T follicular helper cell (primary cell): ENCODE data around the gene DNAJB6.

ENCODE experiments used
- DNase-seq: peaks from one replicate; pipeline ENCODE4 v3.0.0-alpha.2; 2020; ENCODE audit warnings: low read depth

Gene DNAJB6

DNA sequence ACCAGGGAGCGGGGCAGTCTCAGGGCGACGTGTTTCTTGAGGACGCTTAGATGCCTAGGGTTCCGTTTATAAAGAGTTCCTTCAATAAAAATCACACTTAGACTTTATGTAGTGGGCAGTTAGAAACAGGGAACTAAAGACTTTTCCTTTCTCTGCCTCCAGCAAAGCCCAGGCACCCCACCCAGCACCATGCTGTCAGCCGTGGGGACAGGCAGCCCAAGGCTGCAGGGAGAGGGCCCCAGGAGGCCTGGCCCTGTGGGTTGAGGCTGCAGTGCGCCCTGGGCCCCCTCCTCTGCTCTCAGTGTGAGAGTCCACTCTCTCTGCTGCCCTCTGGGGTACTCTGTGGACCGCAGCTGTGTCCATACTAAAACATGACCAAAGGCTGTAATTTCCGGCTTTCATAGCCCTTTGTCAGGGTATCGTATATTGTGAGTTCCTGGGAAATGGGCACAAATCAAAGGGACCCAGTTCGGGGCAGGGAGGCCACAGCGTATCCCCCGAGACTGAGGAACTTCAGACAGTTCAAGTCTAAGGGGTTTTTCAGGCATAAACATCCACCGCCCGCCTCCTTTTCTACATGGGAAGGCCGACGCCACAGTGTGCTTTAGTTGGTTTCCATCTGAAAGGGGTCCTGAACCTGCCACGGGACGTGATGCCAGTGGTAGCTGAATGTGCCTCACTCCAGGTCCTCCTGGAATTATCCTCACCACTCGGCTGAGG is 59.7 kb downstream of the DNAJB6 start:
- no peak for DNase-seq

GRCh38 chr7:157397036-157397720 is 60.4 kb downstream of the DNAJB6 start:
- DNase-seq, result no peak

- DNase-seq, result no peak
Measured at GRCh38 chr7:157397731-157398691, 61.2 kb downstream of the DNAJB6 start.

- DNase-seq, result no peak
Measured at GRCh38 chr7:157399086-157399687, 62.4 kb downstream of the DNAJB6 start.

- no peak for DNase-seq
Measured at GRCh38 chr7:157400171-157400860, 63.5 kb downstream of the DNAJB6 start.

DNA sequence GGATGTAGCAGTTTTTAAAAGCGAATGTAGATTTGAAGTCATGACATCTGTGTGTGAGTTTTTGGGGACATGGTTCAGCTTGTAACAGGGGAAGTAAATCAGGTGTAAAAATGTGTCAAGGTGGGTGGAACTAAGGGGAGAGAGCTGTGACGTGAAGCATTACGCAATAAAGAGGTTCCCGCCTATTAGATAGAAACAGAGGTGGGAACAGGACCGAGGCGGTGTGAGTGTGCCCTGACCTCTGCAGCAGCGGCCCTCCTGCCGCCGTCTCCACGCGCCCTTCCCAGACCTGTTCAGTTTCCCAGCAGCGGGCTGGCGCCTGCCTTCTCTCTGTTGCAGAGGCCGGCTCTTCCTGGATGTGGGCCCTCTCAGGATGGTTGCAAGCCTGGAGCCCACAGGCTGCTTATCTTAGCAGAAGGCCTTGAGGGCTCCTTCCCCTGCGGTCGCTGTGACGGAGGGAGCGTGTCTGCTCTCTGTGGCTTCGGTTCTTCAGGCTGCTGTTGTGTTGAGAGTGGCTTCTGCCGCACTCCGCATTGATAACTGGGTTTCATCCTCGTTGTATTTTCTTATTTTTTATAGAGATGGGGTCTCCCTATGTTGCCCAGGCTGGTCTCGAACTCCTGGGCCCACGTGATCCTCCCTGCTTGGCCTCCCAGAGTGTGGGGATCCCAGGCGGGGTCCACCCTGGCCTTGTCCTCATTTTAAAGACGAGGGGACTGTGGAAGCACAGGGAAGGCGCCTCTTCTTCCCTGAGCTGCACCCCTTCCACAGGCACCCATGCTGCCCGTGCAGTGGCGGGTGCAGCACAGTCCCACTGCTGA is 65.0 kb downstream of the DNAJB6 start:
- DNase-seq, result no peak

DNA sequence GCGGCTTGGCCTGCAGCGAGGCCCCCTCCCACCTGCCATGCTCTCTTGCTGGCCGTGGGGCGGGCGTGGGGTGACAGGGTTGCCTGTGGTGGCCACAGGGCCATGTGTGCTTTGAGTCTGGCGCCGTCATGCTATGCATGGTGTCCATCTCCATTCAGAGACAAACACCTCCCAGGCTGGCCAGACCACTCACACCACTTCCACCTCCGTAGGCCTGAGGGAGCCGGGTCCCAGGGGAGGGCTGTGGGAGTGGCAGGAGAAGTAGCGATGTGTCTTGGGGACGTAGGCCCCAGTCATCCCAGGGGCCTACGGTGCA is 65.5 kb downstream of the DNAJB6 start:
- DNase-seq, result no peak

DNA sequence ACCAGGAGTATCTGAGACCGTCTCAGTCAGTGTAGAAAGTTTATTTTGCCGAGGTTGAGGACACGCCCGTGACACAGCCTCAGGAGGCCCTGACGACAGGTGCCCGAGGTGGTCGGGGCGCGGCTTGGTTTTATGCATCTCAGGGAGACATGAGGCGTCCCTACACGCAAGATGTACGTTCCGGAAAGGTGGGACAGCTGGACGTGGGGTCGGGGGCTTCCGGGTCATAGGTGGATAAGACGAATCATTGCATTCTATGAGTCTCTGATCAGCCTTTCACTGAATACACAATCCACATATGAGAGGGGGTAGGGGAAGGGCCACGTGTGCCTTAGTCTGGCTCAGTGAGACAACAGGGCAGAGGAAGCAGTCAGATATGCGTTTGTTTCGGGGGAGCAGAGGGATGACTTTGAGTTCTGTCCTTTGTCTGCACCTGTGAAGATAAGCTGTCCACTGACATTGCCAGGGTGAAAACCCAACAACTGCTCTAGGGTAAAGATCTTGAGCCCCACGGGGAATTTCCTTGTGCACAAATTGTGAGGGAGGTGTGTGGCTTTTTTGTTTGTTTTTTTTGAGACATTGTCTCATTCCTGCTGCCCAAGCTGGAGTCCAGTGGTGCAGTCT is 66.2 kb downstream of the DNAJB6 start:
- no peak for DNase-seq

- no peak for DNase-seq
Measured at GRCh38 chr7:157403646-157404401, 67.0 kb downstream of the DNAJB6 start.

DNA sequence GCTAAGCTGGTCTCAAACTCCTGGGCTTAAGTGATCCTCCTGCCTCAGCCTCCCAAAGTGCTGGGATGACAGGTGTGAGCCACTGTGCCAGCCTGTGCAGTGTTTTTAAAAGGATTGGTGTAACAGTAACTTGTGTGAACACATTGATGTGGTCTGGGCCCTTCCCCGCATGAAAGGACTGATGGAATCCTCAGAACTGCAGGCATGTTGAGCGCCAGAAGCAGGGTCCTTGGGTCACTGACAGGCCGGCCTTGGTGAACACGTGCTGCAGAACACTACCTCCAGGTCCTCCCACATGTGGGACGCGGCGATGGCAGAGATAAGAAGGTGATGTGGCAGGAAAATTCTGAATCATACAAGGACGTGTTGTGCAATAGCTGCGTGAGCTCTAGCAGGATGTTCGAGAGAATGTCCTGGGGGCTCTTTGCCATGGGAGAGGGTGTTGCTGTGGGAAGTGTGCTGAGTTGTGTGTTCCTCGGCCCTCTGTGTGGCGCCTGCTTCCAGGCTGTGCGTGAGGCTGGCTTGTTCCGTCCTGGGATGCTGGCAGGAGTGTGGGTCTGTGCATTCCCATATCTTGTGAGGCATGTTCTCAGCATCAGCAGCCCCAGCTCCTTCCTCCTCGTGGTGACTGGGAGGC is 68.2 kb downstream of the DNAJB6 start:
- DNase-seq, result no peak

DNA sequence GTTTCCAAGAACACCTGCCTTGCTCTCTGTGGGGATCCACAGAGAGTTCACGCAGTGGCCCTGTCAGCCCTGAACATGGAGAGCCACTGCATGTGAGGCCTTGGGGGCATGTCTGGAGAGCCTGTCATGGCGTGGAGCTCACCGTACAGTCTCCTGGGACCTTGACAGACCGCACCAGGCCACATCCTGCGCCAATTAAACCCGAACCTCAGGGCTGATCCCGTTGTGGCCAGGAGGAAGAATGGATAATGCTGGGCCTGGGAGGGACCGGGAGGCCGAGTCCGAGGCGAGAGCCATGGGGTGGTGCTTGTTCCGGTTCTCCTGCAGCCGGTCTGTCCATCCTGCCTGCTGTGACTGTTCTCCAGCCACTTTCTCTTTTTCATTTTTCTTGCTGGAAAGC is 68.7 kb downstream of the DNAJB6 start:
- no peak for DNase-seq

DNA sequence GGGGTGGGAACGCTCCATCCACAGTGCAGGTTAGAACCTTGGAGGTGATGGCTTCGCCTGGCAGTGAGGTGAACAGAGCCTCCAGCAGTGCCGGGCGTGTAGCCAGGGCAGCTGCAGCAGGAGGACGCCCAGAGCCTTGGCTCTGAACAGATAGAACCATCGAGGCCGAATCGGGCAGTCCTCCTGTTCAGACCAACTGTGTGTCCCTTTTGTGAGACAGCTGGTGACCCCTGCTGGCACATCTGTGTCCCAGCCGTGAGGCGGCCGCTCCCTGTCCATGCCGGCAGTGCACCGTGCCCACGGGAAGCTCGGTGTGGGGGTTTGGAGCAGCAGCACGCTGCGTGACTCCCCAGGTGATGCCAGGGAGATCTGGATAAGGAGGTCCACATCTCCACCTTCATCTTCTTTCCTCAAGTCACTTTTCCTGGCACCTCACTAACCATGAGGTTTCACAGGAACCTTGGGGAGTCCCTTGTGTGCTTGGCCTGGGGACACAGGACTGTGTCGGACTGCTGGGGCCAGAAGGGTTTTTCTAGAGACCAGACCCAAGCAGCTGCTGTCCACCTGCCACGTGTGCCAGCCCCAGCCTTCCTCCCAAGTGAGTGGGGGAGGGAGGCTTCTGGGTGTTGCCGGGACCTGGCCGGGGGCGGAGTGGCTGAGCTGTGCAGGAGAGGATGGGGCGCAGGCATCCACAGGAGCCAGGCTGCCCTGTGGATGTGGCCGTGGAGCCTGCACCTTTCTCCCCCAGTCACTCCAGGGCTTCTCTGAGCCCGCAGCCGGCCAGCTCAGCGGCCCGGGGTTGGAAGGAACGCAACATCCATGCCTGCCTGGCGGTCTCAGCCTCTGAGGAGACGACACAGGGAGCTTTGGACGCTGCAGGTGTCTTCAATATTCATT is 69.4 kb downstream of the DNAJB6 start:
- DNase-seq, result no peak

DNA sequence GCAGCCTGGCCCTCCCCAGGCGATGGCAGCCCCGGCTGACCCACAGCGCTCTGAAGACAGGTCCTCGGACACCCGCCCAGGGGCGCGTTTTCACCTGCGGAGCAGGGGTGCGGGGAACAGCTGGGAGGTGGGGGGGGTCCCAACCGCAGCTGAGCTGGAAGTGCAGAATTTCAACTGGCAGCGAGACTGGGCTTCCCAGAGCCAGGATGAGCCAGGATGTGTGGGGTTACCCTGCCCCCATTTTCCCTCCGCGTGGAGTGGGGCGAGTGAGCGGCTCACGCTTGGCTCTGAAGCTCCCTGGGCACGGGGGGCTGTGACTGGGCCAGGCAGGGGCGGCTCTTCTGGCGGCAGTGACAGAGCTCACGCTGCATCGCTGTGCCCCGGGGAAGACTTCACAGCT is 70.2 kb downstream of the DNAJB6 start:
- no peak for DNase-seq

DNA sequence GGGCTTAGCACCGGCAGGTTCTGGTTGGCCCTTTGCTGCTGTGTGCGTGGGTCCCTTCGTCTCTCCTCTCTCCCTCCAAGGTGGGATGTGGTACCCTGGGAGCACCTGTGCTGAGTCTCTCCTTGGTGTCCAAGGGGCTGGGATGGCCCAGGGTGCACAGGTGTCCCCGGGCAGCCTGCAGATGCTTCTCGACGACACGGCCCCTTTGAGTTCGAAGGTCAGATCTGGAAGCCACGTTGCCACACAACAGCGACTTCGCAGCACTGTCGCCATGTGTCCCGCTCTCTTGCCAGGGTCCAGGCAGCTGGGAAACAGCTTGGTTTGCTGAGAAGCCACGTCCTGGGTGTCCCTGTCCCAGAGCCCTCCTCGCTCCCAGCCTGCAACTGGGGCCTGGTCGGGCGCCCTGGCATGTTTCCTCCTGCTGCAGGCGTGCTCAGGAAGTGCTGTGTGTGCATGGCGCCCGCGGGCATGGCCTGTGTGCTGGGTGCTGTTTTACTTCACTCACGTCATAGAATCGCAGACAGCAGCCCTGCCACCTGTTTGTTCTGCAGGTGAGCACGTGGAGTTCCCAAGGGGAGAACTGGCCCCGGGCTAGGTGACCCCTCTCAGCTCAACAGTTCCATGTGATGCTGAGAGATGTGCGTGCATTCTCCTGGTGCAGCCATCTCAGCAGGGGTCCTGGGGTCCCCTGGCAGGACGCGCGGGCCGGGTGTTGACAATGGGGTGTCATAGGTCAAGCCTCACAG is 70.9 kb downstream of the DNAJB6 start:
- DNase-seq, result no peak

GRCh38 chr7:157408258-157409101 is 71.7 kb downstream of the DNAJB6 start:
- no peak for DNase-seq

GRCh38 chr7:157409149-157409752 is 72.4 kb downstream of the DNAJB6 start:
- no peak for DNase-seq
